K562 (cell line): ENCODE data around the gene NLRC3. TPM values are rescaled to one million over a fixed set of nuclear protein-coding genes. Genes with fewer than 3 reads are reported as not detected.

Experiments
- ATAC-seq: fragments of 200-7000 bp; cut with Tn5 transposase; 3 replicates; pipeline ENCODE4 v1.9.1; 2020; ENCODE audit warnings: moderate library complexity
- BruUV-seq: library from RNA; stranded (reverse); fragments of 400-500 nt; replicated peaks from 2 replicates; lab custom pipeline; 2021; lab: Mats Ljungman, UMichigan
- CTCF ChIA-PET: fragments of 300-600 bp; formaldehyde crosslinking; extraction: SDS; loops from one replicate; lab custom pipeline; 2021; ENCODE audit warnings: low intra/inter-chr PET ratio; lab: Yijun Ruan, JAX
- POLR2A ChIA-PET: fragments of 300-600, 350-650 bp; sonication (Branson Sonifier 250); formaldehyde crosslinking; extraction: SDS; loops from one replicate; lab custom pipeline; 2021; ENCODE audit warnings: antibody characterized with exemption, inconsistent platforms; lab: Yijun Ruan, JAX
- DNase-seq, 4 experiments: peaks; one replicate each; pipeline versions ENCODE4 v3.0.0 to v3.0.0-alpha.2; 2011 to 2018; ENCODE audit warnings: low spot score in 3 of 4, mixed read lengths in 3 of 4; ENCODE audit errors: extremely low read depth in 1 of 4
- FAIRE-seq: peaks from 2 replicates; lab custom pipeline; 2011; peaks lifted over from hg19 to GRCh38; lab: Jason Lieb, UNC
- H2AFZ ChIP-seq: 2 replicates; pipeline ENCODE4 v1.6.0; 2011; ENCODE audit warnings: low read depth, low read length, control low read depth, inconsistent platforms
- H3K27ac ChIP-seq: fragments of 200-600 bp; 3 replicates; pipeline ENCODE4 v1.8.0; 2011; ENCODE audit warnings: low read depth, mild to moderate bottlenecking, control low read depth, inconsistent platforms, low read length, moderate library complexity, mixed read lengths; ENCODE audit errors: extremely low read depth
- H3K27me3 ChIP-seq, 2 experiments: fragments of 300-600 bp in 1 of 2; 2 replicates in 1 of 2; 3 replicates in 1 of 2; pipeline versions ENCODE4 v1.6.0 to v1.8.0; 2011; ENCODE audit warnings: inconsistent platforms in 2 of 2, low read length in 2 of 2, mild to moderate bottlenecking in 1 of 2, mixed read lengths in 1 of 2, moderate library complexity in 1 of 2; ENCODE audit not compliant: control insufficient read depth in 2 of 2, insufficient read depth in 2 of 2
- H3K36me3 ChIP-seq: fragments of 300-600 bp; 3 replicates; pipeline ENCODE4 v1.8.0; 2011; ENCODE audit warnings: mild to moderate bottlenecking, low read length, inconsistent platforms; ENCODE audit not compliant: control insufficient read depth, insufficient read depth
- H3K4me1 ChIP-seq, 2 experiments: fragments of 200-600 bp in 1 of 2; replicated peaks in 1 of 2; 2 replicates in 1 of 2; 3 replicates in 1 of 2; pipeline versions ENCODE4 v1.5.1 to v1.8.0; 2011; ENCODE audit warnings: inconsistent platforms in 2 of 2, low read length in 2 of 2, mild to moderate bottlenecking in 1 of 2, mixed read lengths in 1 of 2, moderate library complexity in 1 of 2; ENCODE audit not compliant: control insufficient read depth in 2 of 2, insufficient read depth in 2 of 2
- H3K4me2 ChIP-seq: 2 replicates; pipeline ENCODE4 v1.6.1; 2011; ENCODE audit warnings: low read length, control low read depth, inconsistent platforms, mixed read lengths; ENCODE audit not compliant: insufficient read depth
- H3K4me3 ChIP-seq: fragments of 200-600 bp; sonication (generic), shearing (Covaris generic); 2 replicates; pipeline ENCODE4 v1.5.1; 2016; ENCODE audit warnings: control low read depth, inconsistent platforms
- H3K79me2 ChIP-seq: fragments of 200-600 bp; 3 replicates; pipeline ENCODE4 v1.8.0; 2011; ENCODE audit warnings: low read length, inconsistent platforms; ENCODE audit not compliant: control insufficient read depth, insufficient read depth
- H3K9ac ChIP-seq, 2 experiments: 2 replicates each; pipeline versions ENCODE4 v1.6.0 to v1.6.1; 2011; ENCODE audit warnings: low read depth in 2 of 2, low read length in 2 of 2, control low read depth in 1 of 2, inconsistent platforms in 1 of 2, mild to moderate bottlenecking in 1 of 2, mixed read lengths in 1 of 2; ENCODE audit not compliant: insufficient read depth in 1 of 2
- H3K9me1 ChIP-seq: one replicate; pipeline ENCODE4 v1.6.0; 2011; ENCODE audit warnings: inconsistent platforms, mild to moderate bottlenecking, low read length, moderate library complexity; ENCODE audit not compliant: control insufficient read depth, insufficient read depth
- H3K9me3 ChIP-seq: replicated peaks from 2 replicates; pipeline ENCODE4 v1.5.1; 2011; ENCODE audit warnings: low read depth, low read length, inconsistent platforms; ENCODE audit not compliant: control insufficient read depth, insufficient read depth
- H4K20me1 ChIP-seq: replicated peaks from 2 replicates; pipeline ENCODE4 v1.6.1; 2011; ENCODE audit warnings: low read length, inconsistent platforms, mixed read lengths; ENCODE audit not compliant: control insufficient read depth, insufficient read depth
- CBX5 ChIP-seq: IDR thresholded peaks from 2 replicates; pipeline ENCODE4 v1.6.1; 2014; ENCODE audit warnings: low read depth, borderline replicate concordance
- CBX8 ChIP-seq: fragments of 200-600 bp; sonication (generic); IDR thresholded peaks from 2 replicates; pipeline ENCODE4 v1.6.1; 2012; ENCODE audit warnings: borderline replicate concordance, mixed run types, low read depth, mild to moderate bottlenecking, moderate library complexity, mixed read lengths, low read length, control low read depth, inconsistent platforms; ENCODE audit not compliant: poor library complexity, severe bottlenecking; ENCODE audit errors: extremely low read depth
- CREB5 ChIP-seq: fragments of 250-450 bp; sonication (Bioruptor Pico); IDR thresholded peaks from 2 replicates; pipeline ENCODE4 v1.5.0; 2020; ENCODE audit warnings: mild to moderate bottlenecking
- ESRRA ChIP-seq: fragments of 450-650 bp; IDR thresholded peaks from 2 replicates; pipeline ENCODE4 v1.6.1; 2014; ENCODE audit warnings: low read depth, mild to moderate bottlenecking, moderate library complexity, borderline replicate concordance
- ESRRB ChIP-seq: fragments of 250-450 bp; sonication (Bioruptor Pico); IDR thresholded peaks from 2 replicates; pipeline ENCODE4 v1.5.0; 2020; ENCODE audit warnings: mild to moderate bottlenecking, moderate library complexity, borderline replicate concordance
- NFIC ChIP-seq: fragments of 450-650 bp; IDR thresholded peaks from 2 replicates; pipeline ENCODE4 v1.6.1; 2017; ENCODE audit warnings: mild to moderate bottlenecking, inconsistent platforms
- NRF1 ChIP-seq, 2 experiments: fragments of 450-650 bp; IDR thresholded peaks in 1 of 2; conservative IDR thresholded peaks in 1 of 2; 2 replicates each; pipeline ENCODE4 v1.6.1; 2014; ENCODE audit warnings: mild to moderate bottlenecking in 2 of 2
- PATZ1 ChIP-seq: fragments of 250-450 bp; sonication (Bioruptor Pico); IDR thresholded peaks from 2 replicates; pipeline ENCODE4 v1.5.0; 2020; ENCODE audit warnings: mild to moderate bottlenecking, borderline replicate concordance
- RBM17 ChIP-seq: fragments of 200-400 bp; formaldehyde crosslinking; IDR thresholded peaks from 2 replicates; pipeline ENCODE4 v1.6.1; 2017; ENCODE audit warnings: low read depth, mild to moderate bottlenecking, low read length, borderline replicate concordance
- RBM34 ChIP-seq: fragments of 200-400 bp; formaldehyde crosslinking; IDR thresholded peaks from 2 replicates; pipeline ENCODE4 v1.6.1; 2018; ENCODE audit warnings: low read length, borderline replicate concordance; ENCODE audit not compliant: insufficient read depth
- SMARCB1 ChIP-seq: IDR thresholded peaks from 2 replicates; pipeline ENCODE4 v1.6.1; 2011; ENCODE audit warnings: improper control_type of control experiment, low read depth; ENCODE audit not compliant: insufficient read length
- TCFL5 ChIP-seq: fragments of 250-450 bp; sonication (Bioruptor Pico); conservative IDR thresholded peaks from 2 replicates; pipeline ENCODE4 v1.6.1; 2021; ENCODE audit warnings: mild to moderate bottlenecking, moderate library complexity, matching md5 sums
- TSC22D4 ChIP-seq: fragments of 450-650 bp; IDR thresholded peaks from 2 replicates; pipeline ENCODE4 v1.6.1; 2016; ENCODE audit warnings: missing genetic modification characterization, missing biosample characterization, control low read depth
- XRCC5 ChIP-seq: fragments of 200-400 bp; formaldehyde crosslinking; IDR thresholded peaks from 2 replicates; pipeline ENCODE4 v1.6.1; 2017; ENCODE audit warnings: low read depth, mild to moderate bottlenecking, low read length
- ZNF121 ChIP-seq: sonication (generic); formaldehyde crosslinking; conservative IDR thresholded peaks from 2 replicates; pipeline ENCODE4 v1.8.0; 2022; ENCODE audit warnings: missing genetic modification reagents
- ZNF232 ChIP-seq: sonication (generic); formaldehyde crosslinking; IDR thresholded peaks from 2 replicates; pipeline ENCODE4 v1.8.0; 2022; ENCODE audit warnings: mild to moderate bottlenecking, missing genetic modification reagents
- ZNF354B ChIP-seq: fragments of 250-450 bp; sonication (Bioruptor Pico); IDR thresholded peaks from 2 replicates; pipeline ENCODE4 v1.4.0; 2020
- ZNF398 ChIP-seq: fragments of 250-450 bp; sonication (Bioruptor Pico); IDR thresholded peaks from 2 replicates; pipeline ENCODE4 v1.8.0; 2021; ENCODE audit warnings: moderate library complexity, mild to moderate bottlenecking, inconsistent platforms
- ZZZ3 ChIP-seq: fragments of 450-650 bp; IDR thresholded peaks from 2 replicates; pipeline ENCODE4 v1.6.1; 2016; ENCODE audit warnings: antibody characterized with exemption, mild to moderate bottlenecking, moderate library complexity
- WGBS: fragments of 100-300 bp; shearing (Covaris generic); methylation state at CpG from one replicate; pipeline ENCODE4 v1.1.6; 2016; ENCODE audit warnings: low coverage, mixed read lengths; ENCODE audit not compliant: insufficient coverage; ENCODE audit errors: missing lambda C conversion rate; 5-methylcytosine and 5-hydroxymethylcytosine counted together
- in situ Hi-C: fragments of 300-500 bp; cut with MboI; formaldehyde crosslinking; loops from 4 replicates; pipeline ENCODE4 v1.15.0; 2018; ENCODE audit warnings: inconsistent platforms, mixed read lengths
- intact Hi-C: fragments of 100-400 bp; cut with micrococcal nuclease; formaldehyde crosslinking; loops from 2 replicates; pipeline ENCODE4 v1.14.2; 2022
- polyA plus RNA-seq, 8 experiments: library from polyadenylated mRNA; depleted of rRNA in 4 of 8; stranded (reverse) in 5 of 8; unstranded in 3 of 8; fragments of >200 nt; fragmentation: Nextera tagmentation in 2 of 8; fragmentation: Illumina TruSeq in 1 of 8; extraction: Ambion mirVana in 2 of 8; extraction: Trizol in 1 of 8; gene quantifications; 2 replicates each; pipeline versions ENCODE4 v1.2.1 to v1.2.3, GENCODE V29; 2011 to 2014; ENCODE audit warnings: inconsistent platforms in 1 of 8, missing spikeins in 1 of 8
- total RNA-seq, 7 experiments: library from RNA; depleted of rRNA in 6 of 7; stranded (reverse); fragments of >200 nt in 6 of 7; fragmentation: Illumina TruSeq in 2 of 7; extraction: Trizol in 2 of 7; gene quantifications; 2 replicates each; pipeline versions ENCODE4 v1.2.1 to v1.2.3, GENCODE V29; 2011 to 2021; ENCODE audit warnings: low replicate concordance in 1 of 7

Gene NLRC3
- total and polyA plus RNA-seq, 9 of the 15 experiments (the other 6 are each of a cell fraction or from before 2014, with no cell fraction given): 0.03 to 0.13 (median 0.03) TPM; not detected in 4

- Histone ChIP-seq H3K4me1 (peaks cover 0 to 37% of the 10 kb centered on the region in 2 experiments; a peak in 4 of 5 replicates), H3K27ac (no peak overlapping the region), H4K20me1 (no peaks in the 10 kb centered on the region; the same call in none of the 2 replicates), H3K9me3 (no peaks in the 10 kb centered on the region), H3K36me3 (no peaks in the 10 kb centered on the region), H3K79me2 (no peaks in the 10 kb centered on the region), H3K27me3 (no peaks in the 10 kb centered on the region; a peak in 1 of 5 replicates), H3K4me3 (no peak overlapping the region), H2AFZ (no peak overlapping the region), H3K4me2 (no peak overlapping the region), H3K9ac (no peak overlapping the region), H3K9me1 (no peaks in the 10 kb centered on the region)
- ATAC-seq (no peak), DNase-seq (no peak), FAIRE-seq (no peak)
- ChIA-PET POLR2A (interaction anchor here (0.5 to 0.6 kb wide), 2 partner anchors 387 to 554 kb away, joined by 3 read pairs; no protein-coding TSS in a partner anchor), CTCF (no interaction called here)
- intact Hi-C loops: no loop called here
- no TSS peak for BruUV-seq
- 26% methylated on average over 11 of the region's 11 CpGs for WGBS
- in situ Hi-C loops: no loop called here
- no peak for TF ChIP-seq CBX8
- no peak for TF ChIP-seq ZZZ3
- TF ChIP-seq XRCC5: no peak
- TF ChIP-seq ZNF121 (CRISPR knock-in tag): no peak
- TF ChIP-seq ZNF354B (CRISPR knock-in tag): no peak
- TF ChIP-seq ZNF398 (CRISPR knock-in tag): no peak
- TF ChIP-seq SMARCB1: no peak
- TF ChIP-seq CREB5: no peak
- TF ChIP-seq CBX5: no peak
- no peak for TF ChIP-seq NFIC
- TF ChIP-seq PATZ1 (CRISPR knock-in tag): no peak
- TF ChIP-seq NRF1 (conservative IDR thresholded peaks at IDR 0.05 in 1 of 2, IDR thresholded peaks at IDR 0.05 in 1 of 2): no peak
- TF ChIP-seq ESRRB (CRISPR knock-in tag): no peak
- no peak for TF ChIP-seq TSC22D4 (tag)
- TF ChIP-seq ESRRA: no peak
- TF ChIP-seq RBM34: no peak
- no peak for TF ChIP-seq RBM17
- no peak for TF ChIP-seq TCFL5 (CRISPR knock-in tag)
- no peak for TF ChIP-seq ZNF232 (CRISPR knock-in tag)
Measured at GRCh38 chr16:3576211-3576610, 992 bp downstream of the NLRC3 start.
